Measurements from ENCODE around the gene LAMC3. TPM values are rescaled to one million over a fixed set of nuclear protein-coding genes. Genes with fewer than 3 reads are reported as not detected.

LAMC3 gene
- polyA plus RNA-seq, 1 experiment: not detected

- H3K4me3 ChIP-seq (ENCODE audit: low read depth, low read length): no peak overlapping the region
- no peaks in the 10 kb centered on the region; the same call in 1 of the 2 replicates for H3K9me3 ChIP-seq (ENCODE audit: control insufficient read depth, insufficient read depth, low read length)
- peaks cover 37% of the 10 kb centered on the region for H3K27me3 ChIP-seq (ENCODE audit: control insufficient read depth, insufficient read depth, low read length)
- POLR2A ChIA-PET: no interaction called here
- H3K27ac ChIP-seq (ENCODE audit: low read depth, low read length): no peak overlapping the region
- TF ChIP-seq CTCF (IDR thresholded peaks at IDR 0.05; ENCODE audit: low read depth, low read length): no peak
- CTCF ChIA-PET: no interaction called here
- DNase-seq (ENCODE audit: low read depth, low spot score): no peak
Measured at GRCh38 chr9:131038256-131039128, 29.5 kb downstream of the LAMC3 start.

DNA sequence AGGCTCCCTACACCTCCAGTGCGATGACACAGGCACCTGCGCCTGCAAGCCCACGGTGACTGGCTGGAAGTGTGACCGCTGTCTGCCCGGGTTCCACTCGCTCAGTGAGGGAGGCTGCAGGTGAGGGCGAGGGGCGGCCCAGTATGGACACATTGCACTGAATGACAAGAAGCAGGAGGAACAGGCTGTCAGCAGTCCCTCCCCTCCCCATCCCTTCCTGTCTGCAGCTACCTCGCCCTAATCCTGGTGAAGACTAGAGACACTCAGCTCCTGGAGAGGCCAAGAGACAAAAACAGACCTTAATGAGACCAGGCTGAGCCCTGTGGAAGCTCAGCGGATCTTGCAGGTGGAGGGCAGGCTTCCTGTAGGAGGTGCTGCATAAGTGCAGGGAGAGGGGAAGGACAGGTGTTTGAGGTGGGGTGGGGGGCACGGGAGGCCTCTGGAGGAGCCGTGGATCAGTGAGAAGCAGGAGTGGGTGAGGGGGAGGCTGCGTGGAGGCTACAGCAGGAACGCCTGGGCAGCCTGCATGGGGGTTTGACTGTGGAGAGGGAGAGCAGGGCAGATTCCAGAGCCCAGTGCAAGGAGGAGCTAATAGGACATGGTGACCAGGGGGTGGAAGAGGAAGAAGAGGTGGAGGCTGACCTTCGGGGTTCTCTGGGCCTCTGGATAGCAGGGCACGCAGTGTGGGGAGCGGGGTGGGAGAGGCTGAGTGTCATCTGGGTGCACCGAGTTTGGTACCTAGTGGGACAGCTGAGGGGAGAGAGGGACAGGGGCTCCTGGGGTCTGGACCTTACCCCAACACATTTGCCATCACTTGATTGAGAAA, 30.4 kb downstream of the LAMC3 start:
- no peaks in the 10 kb centered on the region; the same call in 1 of the 2 replicates for H3K9me3 ChIP-seq (ENCODE audit: control insufficient read depth, insufficient read depth, low read length)
- H3K27ac ChIP-seq (ENCODE audit: low read depth, low read length): no peak overlapping the region
- no peak overlapping the region for H3K4me3 ChIP-seq (ENCODE audit: low read depth, low read length)
- H3K27me3 ChIP-seq (ENCODE audit: control insufficient read depth, insufficient read depth, low read length): peaks cover 34% of the 10 kb centered on the region
- ChIA-PET POLR2A (no interaction called here), CTCF (interaction anchor here (1.3 to 1.4 kb wide), 2 partner anchors 18 to 169 kb away, joined by 4 to 5 read pairs; no protein-coding TSS in a partner anchor)
- no peak for TF ChIP-seq CTCF (IDR thresholded peaks at IDR 0.05; ENCODE audit: low read depth, low read length)
- DNase-seq (ENCODE audit: low read depth, low spot score): no peak

GRCh38 chr9:131042666-131043065, 33.7 kb downstream of the LAMC3 start:
- TF ChIP-seq CTCF (IDR thresholded peaks at IDR 0.05; ENCODE audit: low read depth, low read length): no peak
- ChIA-PET CTCF (interaction anchor here (1.2 to 1.7 kb wide), 2 partner anchors 44 to 342 kb away, joined by 3 to 5 read pairs; no protein-coding TSS in a partner anchor), POLR2A (no interaction called here)
- DNase-seq (ENCODE audit: low read depth, low spot score): no peak
- peaks cover 19% of the 10 kb centered on the region for H3K27me3 ChIP-seq (ENCODE audit: control insufficient read depth, insufficient read depth, low read length)
- H3K9me3 ChIP-seq (ENCODE audit: control insufficient read depth, insufficient read depth, low read length): peaks cover 5% of the 10 kb centered on the region; the same call in 1 of the 2 replicates
- H3K4me3 ChIP-seq (ENCODE audit: low read depth, low read length): no peak overlapping the region
- no peak overlapping the region for H3K27ac ChIP-seq (ENCODE audit: low read depth, low read length)

DNA sequence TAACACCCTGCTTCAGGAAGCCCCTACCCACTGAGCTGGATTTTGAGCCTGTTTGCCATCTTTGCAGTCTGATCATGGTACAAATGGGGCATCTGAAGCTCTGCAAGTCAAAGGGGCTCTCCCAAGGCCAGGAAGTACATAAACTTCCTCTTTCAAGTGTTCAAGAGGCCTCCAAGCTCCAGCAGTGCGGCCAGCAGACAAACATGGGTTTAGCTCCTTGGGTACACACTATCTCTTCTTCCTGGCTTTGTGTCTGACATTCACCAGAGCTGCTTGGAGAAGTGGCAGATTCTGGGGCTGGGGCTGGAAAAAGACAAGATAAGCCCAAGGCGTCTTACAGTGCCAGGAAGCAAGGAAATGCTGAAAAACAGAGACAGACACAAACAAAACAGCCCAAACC, 34.1 kb downstream of the LAMC3 start:
- peaks cover 15% of the 10 kb centered on the region for H3K27me3 ChIP-seq (ENCODE audit: control insufficient read depth, insufficient read depth, low read length)
- ChIA-PET CTCF (interaction anchor here (0.6 to 1.7 kb wide), 4 partner anchors 45 to 342 kb away, joined by 3 to 7 read pairs (median 4); no protein-coding TSS in a partner anchor), POLR2A (no interaction called here)
- H3K27ac ChIP-seq (ENCODE audit: low read depth, low read length): no peak overlapping the region
- H3K9me3 ChIP-seq (ENCODE audit: control insufficient read depth, insufficient read depth, low read length): peaks cover 5% of the 10 kb centered on the region; the same call in 1 of the 2 replicates
- no peak for TF ChIP-seq CTCF (IDR thresholded peaks at IDR 0.05; ENCODE audit: low read depth, low read length)
- DNase-seq (ENCODE audit: low read depth, low spot score): no peak
- no peak overlapping the region for H3K4me3 ChIP-seq (ENCODE audit: low read depth, low read length)
